HCT116 (cell line): ENCODE results near the gene CTRB2.

ENCODE experiments used
- CEBPB ChIP-seq: IDR thresholded peaks from 2 replicates; pipeline ENCODE4 v1.6.1; 2012; ENCODE audit warnings: low read depth
- CTCF ChIP-seq, 3 experiments: fragments of 200-600 bp in 1 of 3; sonication (generic) in 1 of 3; IDR thresholded peaks in 2 of 3; conservative IDR thresholded peaks in 1 of 3; 2 replicates each; pipeline ENCODE4 v1.5.1; 2012 to 2017; ENCODE audit warnings: low read depth in 2 of 3, low read length in 2 of 3, antibody characterized with exemption in 1 of 3, borderline replicate concordance in 1 of 3, control low read depth in 1 of 3, mild to moderate bottlenecking in 1 of 3, mixed read lengths in 1 of 3, mixed run types in 1 of 3, moderate library complexity in 1 of 3; ENCODE audit not compliant: insufficient read depth in 1 of 3
- JUND ChIP-seq: IDR thresholded peaks from 2 replicates; pipeline ENCODE4 v1.6.1; 2012
- POLR2A ChIP-seq: IDR thresholded peaks from 2 replicates; pipeline ENCODE4 v1.7.0; 2011; ENCODE audit warnings: borderline replicate concordance; ENCODE audit not compliant: insufficient read depth, insufficient read length; ENCODE audit errors: extremely low read depth
- SIN3A ChIP-seq: IDR thresholded peaks from 2 replicates; pipeline ENCODE4 v1.6.1; 2012; ENCODE audit warnings: low read depth
- SP1 ChIP-seq: IDR thresholded peaks from 2 replicates; pipeline ENCODE4 v1.6.1; 2012; ENCODE audit warnings: low read depth
- ZBTB33 ChIP-seq: IDR thresholded peaks from 2 replicates; pipeline ENCODE4 v1.6.1; 2011; ENCODE audit warnings: mild to moderate bottlenecking, low read length, moderate library complexity; ENCODE audit not compliant: insufficient replicate concordance; ENCODE audit errors: extremely low read depth
- TF ChIP-seq, protein P1 (sequence below): IDR thresholded peaks from 2 replicates; pipeline ENCODE4 v1.6.1; 2012

DNA sequence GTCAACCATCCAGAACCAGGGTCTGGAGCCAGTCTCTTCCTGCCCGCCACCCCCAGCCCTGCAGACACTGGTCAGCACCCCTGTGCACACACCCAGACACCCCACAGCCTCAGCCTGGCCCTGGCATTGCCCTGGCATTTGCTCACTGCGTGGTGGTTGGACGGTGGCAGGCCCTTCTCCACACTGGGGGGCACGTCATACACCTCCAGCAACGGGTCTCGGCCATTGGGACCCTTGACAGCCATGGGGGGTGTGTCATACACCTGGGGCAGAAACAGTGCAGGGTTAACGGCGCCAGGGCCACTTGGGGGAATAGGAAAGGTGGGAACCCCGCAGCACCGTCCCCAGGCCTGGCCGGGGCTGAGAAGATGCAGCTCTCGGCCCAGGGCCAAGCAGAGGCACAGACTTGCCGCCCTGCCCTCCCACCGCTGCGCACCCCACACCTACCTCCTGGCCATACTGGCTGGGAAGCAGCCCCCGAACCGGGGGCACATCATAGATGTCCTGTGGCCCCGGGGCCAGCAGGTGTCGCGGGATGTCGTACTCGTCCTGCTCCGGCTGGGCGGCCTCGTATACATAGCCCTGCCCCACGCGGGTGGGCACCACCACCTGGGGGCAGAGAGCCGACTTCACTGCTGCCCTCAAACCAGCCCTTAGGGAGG lies 29.9 kb upstream of the CTRB2 start:
- TF ChIP-seq SP1 (no peak), CTCF (IDR thresholded peaks at IDR 0.05 in 2 of 3, conservative IDR thresholded peaks at IDR 0.05 in 1 of 3; ENCODE audit: borderline replicate concordance in 1 of 3, insufficient read depth in 1 of 3, low read depth in 2 of 3, low read length in 2 of 3) (no peak), CEBPB (no peak), POLR2A (no peak), JUND (no peak), ZBTB33 (no peak), SIN3A (no peak)
- TF ChIP-seq, protein P1, sequence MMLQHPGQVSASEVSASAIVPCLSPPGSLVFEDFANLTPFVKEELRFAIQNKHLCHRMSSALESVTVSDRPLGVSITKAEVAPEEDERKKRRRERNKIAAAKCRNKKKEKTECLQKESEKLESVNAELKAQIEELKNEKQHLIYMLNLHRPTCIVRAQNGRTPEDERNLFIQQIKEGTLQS: no peak
